DOHH2 (cell line): ENCODE results near the gene NGDN.

ENCODE experiments used
- H3F3A ChIP-seq: fragments of 200-600 bp; sonication (generic), shearing (Covaris generic); 2 replicates; pipeline ENCODE4 v1.6.0; 2016; ENCODE audit warnings: antibody characterized with exemption, mild to moderate bottlenecking; ENCODE audit not compliant: control insufficient read depth, insufficient read depth
- H3K27ac ChIP-seq: fragments of 200-600 bp; sonication (generic); 2 replicates; pipeline ENCODE4 v1.5.1; 2014; ENCODE audit warnings: low read depth, mild to moderate bottlenecking, low read length, moderate library complexity
- H3K27me3 ChIP-seq: fragments of 200-600 bp; sonication (generic); 2 replicates; pipeline ENCODE4 v1.6.1; 2014; ENCODE audit warnings: mild to moderate bottlenecking, low read length, mixed read lengths; ENCODE audit not compliant: control insufficient read depth
- H3K36me3 ChIP-seq: fragments of 200-600 bp; sonication (generic); 2 replicates; pipeline ENCODE4 v1.6.1; 2014; ENCODE audit warnings: mild to moderate bottlenecking, low read length, moderate library complexity, mixed read lengths; ENCODE audit not compliant: control insufficient read depth
- H3K4me1 ChIP-seq: fragments of 200-600 bp; sonication (generic); 2 replicates; pipeline ENCODE4 v1.6.1; 2014; ENCODE audit warnings: mild to moderate bottlenecking, low read length, mixed read lengths; ENCODE audit not compliant: control insufficient read depth
- H3K4me2 ChIP-seq: fragments of 200-600 bp; sonication (generic); 2 replicates; pipeline ENCODE4 v1.6.0; 2014; ENCODE audit warnings: mild to moderate bottlenecking, low read length, moderate library complexity
- H3K4me3 ChIP-seq: fragments of 200-600 bp; sonication (generic); 2 replicates; pipeline ENCODE4 v1.5.1; 2014; ENCODE audit warnings: mild to moderate bottlenecking, low read length, mixed read lengths
- H3K79me2 ChIP-seq: fragments of 200-600 bp; sonication (generic); 2 replicates; pipeline ENCODE4 v1.6.1; 2014; ENCODE audit warnings: mild to moderate bottlenecking, low read length, mixed read lengths; ENCODE audit not compliant: control insufficient read depth
- H3K9me2 ChIP-seq: fragments of 200-600 bp; sonication (generic); replicated peaks from 2 replicates; pipeline ENCODE4 v1.6.1; 2014; ENCODE audit warnings: mild to moderate bottlenecking, low read length, mixed read lengths; ENCODE audit not compliant: control insufficient read depth
- H3K9me3 ChIP-seq: fragments of 200-600 bp; sonication (generic); 2 replicates; pipeline ENCODE4 v1.6.1; 2014; ENCODE audit warnings: antibody characterized with exemption, low read length, mixed read lengths; ENCODE audit not compliant: control insufficient read depth, insufficient read depth
- H4K20me1 ChIP-seq: fragments of 200-600 bp; sonication (generic); 2 replicates; pipeline ENCODE4 v1.6.0; 2014; ENCODE audit warnings: low read depth, mild to moderate bottlenecking, antibody characterized with exemption, low read length, moderate library complexity; ENCODE audit not compliant: control insufficient read depth, insufficient read depth
- CTCF ChIP-seq: fragments of 200-600 bp; sonication (generic); IDR thresholded peaks from one replicate; pipeline ENCODE4 v1.5.1; 2014; ENCODE audit warnings: antibody characterized with exemption, mild to moderate bottlenecking, low read depth, low read length; ENCODE audit not compliant: poor library complexity, severe bottlenecking
- EZH2phosphoT487 ChIP-seq: fragments of 200-600 bp; sonication (generic); IDR thresholded peaks from 2 replicates; pipeline ENCODE4 v1.6.1; 2017; ENCODE audit warnings: borderline replicate concordance, mild to moderate bottlenecking, antibody characterized with exemption, low read length, moderate library complexity, mixed read lengths

NGDN gene

DNA sequence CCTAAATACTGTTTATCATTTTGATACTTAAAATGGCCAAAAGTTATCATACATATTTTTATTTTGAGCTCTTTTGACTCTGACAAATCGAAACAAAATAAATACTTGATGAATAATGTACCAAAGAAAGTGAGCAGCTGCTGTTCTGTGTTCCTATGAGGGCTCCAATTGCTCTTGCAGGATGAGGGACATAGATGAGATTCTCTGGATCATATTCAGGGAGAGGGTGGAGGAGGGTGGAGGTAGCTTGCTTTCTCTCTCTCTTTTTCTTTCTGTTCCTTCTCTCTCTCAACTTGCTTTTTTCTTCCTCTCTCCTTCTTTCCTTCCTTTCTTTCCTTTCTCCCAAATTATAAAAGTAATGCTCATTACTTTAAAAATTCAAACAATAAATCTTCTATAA, 25.2 kb upstream of the NGDN start:
- Histone ChIP-seq H3K36me3 (no peaks in the 10 kb centered on the region), H3K4me2 (no peak overlapping the region), H3K9me3 (no peaks in the 10 kb centered on the region), H3K27me3 (no peaks in the 10 kb centered on the region), H3F3A (no peaks in the 10 kb centered on the region), H3K4me1 (no peaks in the 10 kb centered on the region), H3K9me2 (no peaks in the 10 kb centered on the region), H3K27ac (no peak overlapping the region), H3K4me3 (no peak overlapping the region), H4K20me1 (no peaks in the 10 kb centered on the region), H3K79me2 (no peaks in the 10 kb centered on the region)
- TF ChIP-seq CTCF (no peak), EZH2phosphoT487 (no peak)

- H3K27ac ChIP-seq: no peak overlapping the region
- no peak overlapping the region for H3K4me2 ChIP-seq
- no peaks in the 10 kb centered on the region for H3K9me2 ChIP-seq
- H3K27me3 ChIP-seq: no peaks in the 10 kb centered on the region; the same call in 1 of the 2 replicates
- H3K9me3 ChIP-seq: no peaks in the 10 kb centered on the region
- H3K4me1 ChIP-seq: no peaks in the 10 kb centered on the region
- no peaks in the 10 kb centered on the region for H3K79me2 ChIP-seq
- H4K20me1 ChIP-seq: no peaks in the 10 kb centered on the region
- no peak for TF ChIP-seq EZH2phosphoT487
- TF ChIP-seq CTCF: no peak
- H3K36me3 ChIP-seq: no peaks in the 10 kb centered on the region
- no peak overlapping the region for H3K4me3 ChIP-seq
- no peaks in the 10 kb centered on the region for H3F3A ChIP-seq
Measured at GRCh38 chr14:23445773-23446172, 23.7 kb upstream of the NGDN start.

- Histone ChIP-seq H3K4me3 (no peak overlapping the region), H3K9me3 (no peaks in the 10 kb centered on the region), H3K27me3 (no peaks in the 10 kb centered on the region; the same call in 1 of the 2 replicates), H3F3A (no peaks in the 10 kb centered on the region), H3K27ac (no peak overlapping the region), H4K20me1 (no peaks in the 10 kb centered on the region), H3K36me3 (no peaks in the 10 kb centered on the region), H3K4me1 (no peaks in the 10 kb centered on the region), H3K4me2 (no peak overlapping the region), H3K79me2 (no peaks in the 10 kb centered on the region), H3K9me2 (no peaks in the 10 kb centered on the region)
- TF ChIP-seq EZH2phosphoT487: no peak
- no peak for TF ChIP-seq CTCF
Measured at GRCh38 chr14:23446291-23446851, 23.1 kb upstream of the NGDN start.
